BLaER1 treated with 17β-estradiol and CSF1 and Interleukin-3, amounts not matched to agents 10 nM and 100 nM (cell line): ENCODE measurements around the gene CPTP.

Experiments used
- H3K27ac ChIP-seq, 11 experiments: shearing (Covaris generic); formaldehyde crosslinking; 2 replicates each; pipeline ENCODE4 v1.8.1; 2022
- H3K27me3 ChIP-seq, 11 experiments: shearing (Covaris generic); formaldehyde crosslinking; 2 replicates each; pipeline ENCODE4 v1.8.1; 2022
- H3K36me3 ChIP-seq, 11 experiments: shearing (Covaris generic); formaldehyde crosslinking; 2 replicates each; pipeline ENCODE4 v1.8.1; 2022
- H3K4me1 ChIP-seq, 10 experiments: shearing (Covaris generic); formaldehyde crosslinking; 2 replicates each; pipeline ENCODE4 v1.8.1; 2022
- H3K4me2 ChIP-seq, 11 experiments: shearing (Covaris generic); formaldehyde crosslinking; 2 replicates each; pipeline ENCODE4 v1.8.1; 2022
- H3K4me3 ChIP-seq, 10 experiments: shearing (Covaris generic); formaldehyde crosslinking; 2 replicates each; pipeline ENCODE4 v1.8.1; 2022
- H3K9ac ChIP-seq, 11 experiments: shearing (Covaris generic); formaldehyde crosslinking; 2 replicates each; pipeline ENCODE4 v1.8.1; 2022
- H3K9me3 ChIP-seq, 11 experiments: shearing (Covaris generic); formaldehyde crosslinking; replicated peaks in 1 of 11; 2 replicates each; pipeline ENCODE4 v1.8.1; 2022
- H4K20me1 ChIP-seq, 11 experiments: shearing (Covaris generic); formaldehyde crosslinking; 2 replicates each; pipeline ENCODE4 v1.8.1; 2022
- Cebpa-rat ChIP-seq, 11 experiments: shearing (Covaris generic); IDR thresholded peaks; 2 replicates each; pipeline ENCODE4 v1.8.1; 2022

Gene CPTP

GRCh38 chr1:1356166-1356795 is 31.7 kb downstream of the CPTP start:
- Histone ChIP-seq H3K36me3 (no peaks in the 10 kb centered on the region), H3K4me1 (peaks cover 32 to 69% (median 64%) of the 10 kb centered on the region in 10 experiments), H4K20me1 (peaks cover 0 to 54% (median 33%) of the 10 kb centered on the region in 11 experiments; a peak in 15 of 22 replicates), H3K4me2 (no peak overlapping the region), H3K27ac (no peak overlapping the region), H3K9ac (no peak overlapping the region), H3K4me3 (no peak overlapping the region), H3K9me3 (no peaks in the 10 kb centered on the region), H3K27me3 (peaks cover 35 to 56% (median 43%) of the 10 kb centered on the region in 11 experiments)
- TF ChIP-seq Cebpa-rat (IDR thresholded peaks at IDR 0.05): no peak

GRCh38 chr1:1356796-1357401 is 32.3 kb downstream of the CPTP start:
- peaks cover 32 to 63% (median 58%) of the 10 kb centered on the region in 10 experiments for H3K4me1 ChIP-seq
- no peak overlapping the region for H3K4me3 ChIP-seq
- H4K20me1 ChIP-seq: peaks cover 0 to 48% (median 28%) of the 10 kb centered on the region in 11 experiments; a peak in 15 of 22 replicates
- no peak overlapping the region for H3K27ac ChIP-seq
- H3K9me3 ChIP-seq: no peaks in the 10 kb centered on the region
- H3K4me2 ChIP-seq: peak overlapping the region in 6 of 11 experiments; percentile 33 to 99 (median 96); a peak in 4 of 22 replicates
- peaks cover 35 to 52% (median 37%) of the 10 kb centered on the region in 11 experiments for H3K27me3 ChIP-seq
- no peaks in the 10 kb centered on the region for H3K36me3 ChIP-seq
- no peak overlapping the region for H3K9ac ChIP-seq
- no peak for TF ChIP-seq Cebpa-rat (IDR thresholded peaks at IDR 0.05)

- H3K4me2 ChIP-seq: peak overlapping the region; percentile 39 to 99 (median 88)
These were observed 33.4 kb downstream of the CPTP start for GRCh38 chr1:1357871-1358432.

GRCh38 chr1:1358433-1359271 is 34.0 kb downstream of the CPTP start, which contains the start of gene MXRA8:
MXRA8 (minus strand) TSS chr1:1358555; CDS start chr1:1358504, 51 bp downstream.
- no peak for TF ChIP-seq Cebpa-rat (IDR thresholded peaks at IDR 0.05)
- H3K9ac ChIP-seq: peak within 1 kb of the TSS in 10 of 11 experiments; percentile 13 to 67 (median 28); a peak in 15 of 22 replicates
- H3K4me2 ChIP-seq: peak within 1 kb of the TSS; percentile 39 to 99 (median 88)
- peak within 1 kb of the TSS in 3 of 10 experiments; percentile 8 to 42 (median 13); a peak in 5 of 20 replicates for H3K4me3 ChIP-seq
- H3K36me3 ChIP-seq: no peaks in the 10 kb centered on the region
- H3K4me1 ChIP-seq: peaks cover 25 to 46% (median 40%) of the 10 kb centered on the region in 10 experiments
- peaks cover 19 to 34% (median 19%) of the 10 kb centered on the region in 11 experiments for H3K27me3 ChIP-seq
- peaks cover 0 to 30% (median 10%) of the 10 kb centered on the region in 11 experiments; a peak in 14 of 22 replicates for H4K20me1 ChIP-seq
- H3K9me3 ChIP-seq: no peaks in the 10 kb centered on the region
- H3K27ac ChIP-seq: peak within 1 kb of the TSS in 4 of 11 experiments; percentile 41 to 52 (median 44); a peak in 7 of 22 replicates

More at GRCh38 chr1:1357871-1358432, 33.4 kb downstream of the CPTP start:
- Histone ChIP-seq H3K36me3 (no peaks in the 10 kb centered on the region), H3K27ac (no peak overlapping the region; a peak in 1 of 22 replicates), H4K20me1 (peaks cover 0 to 37% (median 17%) of the 10 kb centered on the region in 11 experiments; a peak in 15 of 22 replicates), H3K4me3 (no peak overlapping the region; a peak in 2 of 20 replicates), H3K4me1 (peaks cover 32 to 53% (median 47%) of the 10 kb centered on the region in 10 experiments), H3K27me3 (peaks cover 26 to 41% (median 26%) of the 10 kb centered on the region in 11 experiments), H3K9ac (peak overlapping the region in 5 of 11 experiments; percentile 13 to 54 (median 37); a peak in 3 of 22 replicates), H3K9me3 (no peaks in the 10 kb centered on the region)
- TF ChIP-seq Cebpa-rat (IDR thresholded peaks at IDR 0.05): no peak

- Histone ChIP-seq H3K4me1 (peaks cover 19 to 40% (median 34%) of the 10 kb centered on the region in 10 experiments), H4K20me1 (peaks cover 0 to 24% (median 7%) of the 10 kb centered on the region in 11 experiments; a peak in 10 of 22 replicates), H3K27ac (peak overlapping the region in 3 of 11 experiments; percentile 44 to 52 (median 44); a peak in 3 of 22 replicates), H3K9ac (peak overlapping the region in 10 of 11 experiments; percentile 13 to 67 (median 28); a peak in 14 of 22 replicates), H3K27me3 (peaks cover 13 to 28% (median 13%) of the 10 kb centered on the region in 11 experiments), H3K4me2 (peak overlapping the region; percentile 39 to 99 (median 88)), H3K9me3 (no peaks in the 10 kb centered on the region), H3K36me3 (no peaks in the 10 kb centered on the region), H3K4me3 (peak overlapping the region in 2 of 10 experiments; percentile 13 to 42; a peak in 2 of 20 replicates)
- TF ChIP-seq Cebpa-rat (IDR thresholded peaks at IDR 0.05): no peak
These were observed 34.7 kb downstream of the CPTP start for GRCh38 chr1:1359308-1359663.

GRCh38 chr1:1359664-1360468 is 35.3 kb downstream of the CPTP start:
- no peak for TF ChIP-seq Cebpa-rat (IDR thresholded peaks at IDR 0.05)
- H3K4me1 ChIP-seq: peaks cover 16 to 35% (median 29%) of the 10 kb centered on the region in 10 experiments
- peak overlapping the region; percentile 39 to 99 (median 88); a peak in 19 of 22 replicates for H3K4me2 ChIP-seq
- H4K20me1 ChIP-seq: peaks cover 0 to 18% (median 5%) of the 10 kb centered on the region in 11 experiments; a peak in 6 of 22 replicates
- H3K27me3 ChIP-seq: peaks cover 7 to 22% (median 7%) of the 10 kb centered on the region in 11 experiments
- peak overlapping the region in 1 of 11 experiments; percentile 46; a peak in 1 of 22 replicates for H3K9ac ChIP-seq
- H3K27ac ChIP-seq: 0 out of 22 replicates have a peak overlapping the region, but pooled peaks of 1 of the 11 experiments have one; percentile 2
- H3K36me3 ChIP-seq: no peaks in the 10 kb centered on the region
- H3K9me3 ChIP-seq: no peaks in the 10 kb centered on the region
- H3K4me3 ChIP-seq: no peak overlapping the region

- no peaks in the 10 kb centered on the region for H3K36me3 ChIP-seq
- H3K9ac ChIP-seq: no peak overlapping the region
- peaks cover 0 to 16% (median 0%) of the 10 kb centered on the region in 11 experiments; a peak in 6 of 22 replicates for H3K27me3 ChIP-seq
- no peak overlapping the region for H3K4me3 ChIP-seq
- peaks cover 0 to 18% (median 5%) of the 10 kb centered on the region in 11 experiments; a peak in 6 of 22 replicates for H4K20me1 ChIP-seq
- H3K4me1 ChIP-seq: peaks cover 16 to 35% (median 29%) of the 10 kb centered on the region in 10 experiments
- H3K4me2 ChIP-seq: no peak overlapping the region
- no peak overlapping the region for H3K27ac ChIP-seq
- H3K9me3 ChIP-seq: peaks cover 0 to 4% (median 2%) of the 10 kb centered on the region in 11 experiments; a peak in 14 of 22 replicates
- no peak for TF ChIP-seq Cebpa-rat (IDR thresholded peaks at IDR 0.05)
These were observed 36.0 kb downstream of the CPTP start for GRCh38 chr1:1360506-1361169.
